OCI-LY3 (cell line): ENCODE data around the gene CYBC1.

ENCODE experiments used
- H2AFZ ChIP-seq: fragments of 200-600, 300-600 bp; shearing (Covaris generic); 2 replicates; pipeline ENCODE4 v1.6.0; 2014; ENCODE audit warnings: antibody characterized with exemption, low read depth, low read length
- H3K27ac ChIP-seq: fragments of 200-600, 300-600 bp; sonication (generic); 2 replicates; pipeline ENCODE4 v1.5.1; 2014; ENCODE audit warnings: mild to moderate bottlenecking, low read length, moderate library complexity, mixed read lengths
- H3K27me3 ChIP-seq: fragments of 200-600, 300-600 bp; sonication (generic); 2 replicates; pipeline ENCODE4 v1.6.1; 2014; ENCODE audit warnings: low read depth, low read length, mixed read lengths
- H3K36me3 ChIP-seq: fragments of 200-600, 300-600 bp; sonication (generic); replicated peaks from 2 replicates; pipeline ENCODE3; 2014; ENCODE audit warnings: low read depth, low read length, mixed read lengths
- H3K4me1 ChIP-seq: fragments of 300-600, 200-600 bp; sonication (generic); 2 replicates; pipeline ENCODE4 v1.6.1; 2014; ENCODE audit warnings: low read length, mixed read lengths
- H3K4me2 ChIP-seq: fragments of 200-600, 300-600 bp; sonication (generic); 2 replicates; pipeline ENCODE4 v1.6.1; 2014; ENCODE audit warnings: low read length, mixed read lengths
- H3K4me3 ChIP-seq: fragments of 300-600, 200-600 bp; sonication (generic); 2 replicates; pipeline ENCODE4 v1.5.1; 2014; ENCODE audit warnings: antibody characterized with exemption, mild to moderate bottlenecking, low read length, moderate library complexity
- H3K79me2 ChIP-seq: fragments of 300-600, 200-600 bp; shearing (Covaris generic); 2 replicates; pipeline ENCODE4 v1.6.1; 2014; ENCODE audit warnings: mild to moderate bottlenecking, low read length, mixed read lengths
- H3K9ac ChIP-seq: fragments of 300-600, 200-600 bp; shearing (Covaris generic); 2 replicates; pipeline ENCODE4 v1.6.0; 2014; ENCODE audit warnings: mild to moderate bottlenecking, low read length, moderate library complexity
- H3K9me3 ChIP-seq: fragments of 200-600, 300-600 bp; shearing (Covaris generic); 2 replicates; pipeline ENCODE4 v1.6.1; 2014; ENCODE audit warnings: low read length, mixed read lengths; ENCODE audit not compliant: insufficient read depth
- H4K20me1 ChIP-seq: fragments of 200-600, 300-600 bp; sonication (generic); 2 replicates; pipeline ENCODE4 v1.6.1; 2016; ENCODE audit warnings: low read length, mixed read lengths; ENCODE audit not compliant: insufficient read depth
- CTCF ChIP-seq: fragments of 200-600, 300-600 bp; sonication (generic); IDR thresholded peaks from 2 replicates; pipeline ENCODE4 v1.5.1; 2014; ENCODE audit warnings: antibody characterized with exemption, low read length, low read depth
- EZH2phosphoT487 ChIP-seq: fragments of 200-600 bp; shearing (Covaris generic); IDR thresholded peaks from 2 replicates; pipeline ENCODE4 v1.6.1; 2018; ENCODE audit warnings: antibody characterized with exemption, mixed run types, low read depth

CYBC1 gene

GRCh38 chr17:82406131-82406671, 44.4 kb downstream of the CYBC1 start:
- H3K27me3 ChIP-seq: no peaks in the 10 kb centered on the region
- H3K4me3 ChIP-seq: no peak overlapping the region
- peaks cover 22% of the 10 kb centered on the region for H3K4me1 ChIP-seq
- H3K4me2 ChIP-seq: no peak overlapping the region
- no peak overlapping the region for H3K9ac ChIP-seq
- no peak for TF ChIP-seq EZH2phosphoT487
- no peak for TF ChIP-seq CTCF
- H3K36me3 ChIP-seq: peaks cover 11% of the 10 kb centered on the region
- no peak overlapping the region for H2AFZ ChIP-seq
- H3K9me3 ChIP-seq: no peaks in the 10 kb centered on the region
- no peak overlapping the region for H3K27ac ChIP-seq
- no peaks in the 10 kb centered on the region for H4K20me1 ChIP-seq
- H3K79me2 ChIP-seq: no peaks in the 10 kb centered on the region

GRCh38 chr17:82405051-82405450, 45.5 kb downstream of the CYBC1 start:
- Histone ChIP-seq H3K4me1 (peaks cover 28% of the 10 kb centered on the region), H3K27ac (no peak overlapping the region), H4K20me1 (no peaks in the 10 kb centered on the region), H3K4me3 (no peak overlapping the region), H3K9me3 (no peaks in the 10 kb centered on the region), H3K4me2 (no peak overlapping the region), H3K27me3 (no peaks in the 10 kb centered on the region), H2AFZ (no peak overlapping the region), H3K9ac (no peak overlapping the region), H3K36me3 (peaks cover 11% of the 10 kb centered on the region), H3K79me2 (no peaks in the 10 kb centered on the region)
- TF ChIP-seq CTCF (no peak), EZH2phosphoT487 (no peak)

- Histone ChIP-seq H3K4me2 (no peak overlapping the region), H3K4me3 (no peak overlapping the region), H3K4me1 (peaks cover 28% of the 10 kb centered on the region), H3K27ac (no peak overlapping the region), H3K79me2 (no peaks in the 10 kb centered on the region), H3K9ac (no peak overlapping the region), H4K20me1 (no peaks in the 10 kb centered on the region), H3K27me3 (no peaks in the 10 kb centered on the region), H3K9me3 (no peaks in the 10 kb centered on the region), H3K36me3 (peaks cover 11% of the 10 kb centered on the region), H2AFZ (no peak overlapping the region)
- TF ChIP-seq CTCF: no peak
- TF ChIP-seq EZH2phosphoT487: no peak
Measured at GRCh38 chr17:82403662-82404660, 46.6 kb downstream of the CYBC1 start.

- Histone ChIP-seq H3K4me3 (peak overlapping the region; percentile 6; the same call in 1 of the 2 replicates), H3K27ac (peak overlapping the region; percentile 38), H3K4me1 (peaks cover 23% of the 10 kb centered on the region), H3K9me3 (no peaks in the 10 kb centered on the region), H3K9ac (no peak overlapping the region), H4K20me1 (no peaks in the 10 kb centered on the region), H3K79me2 (no peaks in the 10 kb centered on the region), H2AFZ (no peak overlapping the region), H3K27me3 (no peaks in the 10 kb centered on the region), H3K36me3 (peaks cover 11% of the 10 kb centered on the region), H3K4me2 (peak overlapping the region; percentile 38)
- no peak for TF ChIP-seq EZH2phosphoT487
- TF ChIP-seq CTCF: no peak
Measured at GRCh38 chr17:82402865-82403264, 47.7 kb downstream of the CYBC1 start.
